GM15510 (cell line): ENCODE data around the gene ZFP62.

Experiments used
- POLR2A ChIP-seq: IDR thresholded peaks from 3 replicates; pipeline ENCODE4 v1.6.1; 2011; ENCODE audit warnings: borderline replicate concordance; ENCODE audit not compliant: insufficient read length; ENCODE audit errors: extremely low read depth

The ZFP62 gene

DNA sequence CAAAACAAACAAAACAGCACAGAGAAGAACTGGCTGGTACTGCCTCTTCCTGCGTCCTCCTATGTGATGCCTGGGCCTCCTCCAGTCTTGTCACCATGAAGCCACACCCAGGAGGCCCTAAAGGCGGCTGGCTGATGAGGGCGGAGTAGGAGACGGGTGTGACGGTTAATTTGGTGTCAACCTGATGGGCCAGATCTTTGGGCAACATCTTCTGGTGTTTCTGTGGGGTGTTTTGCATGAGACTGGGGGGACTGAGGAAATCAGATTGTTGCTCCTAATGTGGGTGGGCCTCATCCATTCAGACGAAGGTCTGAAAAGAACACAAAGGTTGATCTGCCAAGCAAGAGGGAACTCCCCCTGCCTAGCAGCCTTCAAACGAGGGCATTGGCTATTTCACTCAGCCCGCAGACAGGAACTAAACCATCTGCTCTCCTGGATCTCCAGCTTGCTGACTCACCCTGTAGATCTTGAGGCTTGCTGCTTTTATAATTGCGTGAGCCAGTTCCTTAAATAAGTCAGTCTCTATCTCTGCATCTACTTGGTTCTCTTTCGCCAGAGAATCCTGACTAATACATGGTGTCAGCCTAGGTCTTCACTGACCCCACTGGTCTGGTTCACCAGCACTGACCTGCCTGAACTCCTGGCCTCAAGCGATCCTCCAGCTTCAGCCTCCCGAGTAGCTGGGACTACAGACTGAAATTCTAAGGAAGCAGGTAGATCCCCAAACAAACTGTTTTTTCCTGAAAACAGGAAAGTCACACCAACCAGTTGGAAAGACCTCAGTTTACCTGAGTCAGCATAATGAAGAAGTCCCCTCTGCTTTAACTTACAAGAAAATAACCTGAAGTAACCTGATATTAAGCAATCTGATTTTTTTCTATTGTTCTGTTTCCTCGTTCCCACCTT lies 12.8 kb upstream of the ZFP62 start:
- TF ChIP-seq POLR2A: no peak

- TF ChIP-seq POLR2A: no peak
Measured at GRCh38 chr5:180872419-180872818, 11.3 kb upstream of the ZFP62 start.

- no peak for TF ChIP-seq POLR2A
Measured at GRCh38 chr5:180870276-180871068, 9.4 kb upstream of the ZFP62 start.

GRCh38 chr5:180869587-180869986 lies 8.5 kb upstream of the ZFP62 start:
- no peak for TF ChIP-seq POLR2A

- TF ChIP-seq POLR2A: no peak
Measured at GRCh38 chr5:180868960-180869359, 7.9 kb upstream of the ZFP62 start.

- TF ChIP-seq POLR2A: no peak
Measured at GRCh38 chr5:180866985-180867384, 5.9 kb upstream of the ZFP62 start.

- TF ChIP-seq POLR2A: no peak
Measured at GRCh38 chr5:180865981-180866695, 5.1 kb upstream of the ZFP62 start.

GRCh38 chr5:180862645-180863044 lies 1.6 kb upstream of the ZFP62 start:
- TF ChIP-seq POLR2A: no peak

DNA sequence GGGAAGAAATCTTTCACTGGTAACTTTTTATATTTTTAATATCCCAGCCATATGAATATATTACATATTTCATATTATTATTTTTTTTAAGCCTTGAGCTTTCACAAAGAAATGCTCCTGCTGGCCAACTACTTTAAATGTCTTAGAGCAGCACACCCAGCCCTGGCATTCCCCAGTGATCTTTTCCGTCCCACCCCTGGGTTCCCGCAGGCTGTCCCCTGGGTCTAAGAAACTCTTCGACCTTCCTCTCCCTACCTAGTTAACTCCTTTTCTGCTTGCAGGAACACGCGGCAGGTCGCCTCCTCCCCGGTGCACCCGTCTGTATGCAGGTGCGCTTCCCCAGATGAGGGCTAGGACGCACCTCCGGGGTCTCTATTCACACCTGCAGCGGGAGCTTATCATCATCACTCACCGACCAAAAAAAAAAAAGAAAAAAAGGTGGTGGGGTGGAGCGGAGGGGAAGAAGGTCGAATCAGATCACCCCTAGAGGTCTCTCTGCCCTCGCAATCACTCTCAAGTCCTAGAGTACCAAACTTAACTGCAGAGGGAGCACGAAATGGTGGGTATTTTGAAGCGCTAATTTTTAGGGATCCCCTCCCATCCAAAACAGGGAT lies 696 bp downstream of the ZFP62 start:
- no peak for TF ChIP-seq POLR2A

- no peak for TF ChIP-seq POLR2A
Measured at GRCh38 chr5:180858586-180858985, 2.5 kb downstream of the ZFP62 start.

GRCh38 chr5:180853848-180854176 lies 7.3 kb downstream of the ZFP62 start:
- TF ChIP-seq POLR2A: no peak

- no peak for TF ChIP-seq POLR2A
Measured at GRCh38 chr5:180853121-180853847, 7.8 kb downstream of the ZFP62 start.

DNA sequence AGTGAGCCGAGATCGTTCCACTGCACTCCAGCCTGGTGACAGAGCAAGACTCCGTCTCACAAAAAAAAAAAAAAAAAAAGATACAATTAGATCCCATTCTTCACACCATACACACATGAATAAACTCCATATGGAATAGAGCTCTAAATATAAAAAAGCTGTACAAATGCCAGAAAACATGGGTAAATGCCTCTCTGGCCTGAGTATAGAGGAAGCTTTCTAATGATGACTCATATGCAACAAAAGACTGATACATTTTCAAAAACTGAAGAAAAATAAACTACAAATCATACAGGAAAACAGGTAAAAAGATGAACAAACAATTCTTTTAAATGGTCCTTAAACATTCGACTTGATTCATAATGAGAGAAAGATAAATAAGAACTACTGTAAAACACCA lies 8.6 kb downstream of the ZFP62 start:
- no peak for TF ChIP-seq POLR2A

DNA sequence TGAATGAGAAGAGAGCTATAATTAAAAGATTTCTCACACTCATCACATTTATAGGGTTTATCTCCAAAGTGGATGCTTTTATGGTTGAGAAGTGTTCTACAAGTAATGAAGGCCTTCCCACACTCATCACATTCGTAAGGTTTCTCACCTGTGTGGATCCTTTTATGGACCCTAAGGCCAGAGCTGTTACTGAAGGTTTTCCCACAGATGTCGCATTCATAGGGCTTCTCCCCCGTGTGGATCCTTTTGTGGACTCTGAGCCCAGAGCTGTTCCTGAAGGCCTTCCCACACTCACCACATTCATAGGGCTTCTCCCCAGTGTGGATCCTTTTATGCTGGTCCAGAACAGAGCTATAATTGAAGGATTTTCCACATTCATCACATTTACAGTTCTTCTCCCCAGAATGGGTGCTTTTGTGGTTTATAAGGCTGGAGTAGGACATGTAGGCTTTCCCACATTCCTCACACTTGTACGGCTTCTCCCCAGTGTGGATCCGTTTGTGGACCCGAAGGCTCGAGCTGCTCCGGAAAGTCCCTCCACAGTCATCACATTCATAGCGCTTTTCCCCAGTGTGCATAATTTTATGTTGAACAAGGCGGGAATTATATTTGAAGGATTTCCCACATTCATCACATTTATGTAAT lies 10.5 kb downstream of the ZFP62 start:
- TF ChIP-seq POLR2A: no peak

- no peak for TF ChIP-seq POLR2A
Measured at GRCh38 chr5:180849827-180850226, 11.2 kb downstream of the ZFP62 start.

DNA sequence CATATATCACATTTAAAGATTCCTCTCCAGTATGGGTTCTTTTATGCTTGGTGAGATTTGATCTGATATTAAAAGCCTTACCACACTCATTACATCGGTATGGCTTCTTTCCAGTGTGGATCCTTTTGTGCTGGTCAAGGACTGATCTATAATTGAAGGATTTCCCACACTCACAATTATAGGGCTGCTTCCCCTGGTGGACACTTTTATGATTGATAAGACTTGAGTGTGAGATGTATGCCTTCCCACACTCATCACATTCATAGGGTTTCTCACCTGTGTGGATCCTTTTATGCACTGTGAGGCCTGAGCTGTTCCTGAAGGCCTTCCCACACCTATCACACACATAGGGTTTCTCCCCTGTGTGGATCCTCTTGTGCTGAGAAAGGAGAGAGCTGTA lies 12.2 kb downstream of the ZFP62 start:
- TF ChIP-seq POLR2A: no peak
